CD14-positive monocyte (primary cell): ENCODE data around the gene PLA2G4A. TPM values are rescaled to one million over a fixed set of nuclear protein-coding genes. Genes with fewer than 3 reads are reported as not detected.

Experiments used
- DNase-seq, 3 donors: peaks; one replicate each; pipeline ENCODE4 v3.0.0-alpha.2; 2011 to 2022
- H2AFZ ChIP-seq: 2 replicates; pipeline ENCODE4 v1.6.0; 2012; ENCODE audit warnings: mild to moderate bottlenecking, low read depth, low read length, inconsistent platforms; ENCODE audit not compliant: insufficient read depth, poor library complexity, severe bottlenecking
- H3K27ac ChIP-seq, 2 donors: 1 replicate in 1 of 2; 2 replicates in 1 of 2; pipeline ENCODE4 v1.5.1; 2012 to 2013; ENCODE audit warnings: low read length in 2 of 2, control low read depth in 1 of 2, inconsistent platforms in 1 of 2, low read depth in 1 of 2, mild to moderate bottlenecking in 1 of 2
- H3K27me3 ChIP-seq, 2 donors: one replicate each; pipeline versions ENCODE4 v1.6.0 to v1.6.1; 2011 to 2013; ENCODE audit warnings: low read length in 2 of 2; ENCODE audit not compliant: control insufficient read depth in 2 of 2, insufficient read depth in 2 of 2
- H3K36me3 ChIP-seq, 2 donors: replicated peaks in 1 of 2; 1 replicate in 1 of 2; 2 replicates in 1 of 2; pipeline versions ENCODE4 v1.5.1 to v1.6.1; 2012 to 2013; ENCODE audit warnings: low read length in 2 of 2, control low read depth in 1 of 2, inconsistent platforms in 1 of 2, mild to moderate bottlenecking in 1 of 2; ENCODE audit not compliant: insufficient read depth in 2 of 2, control insufficient read depth in 1 of 2
- H3K4me1 ChIP-seq, 2 donors: 1 replicate in 1 of 2; 2 replicates in 1 of 2; pipeline versions ENCODE4 v1.5.1 to v1.6.1; 2012 to 2013; ENCODE audit warnings: low read length in 2 of 2, control low read depth in 1 of 2, inconsistent platforms in 1 of 2, mild to moderate bottlenecking in 1 of 2, moderate library complexity in 1 of 2; ENCODE audit not compliant: insufficient read depth in 2 of 2, control insufficient read depth in 1 of 2
- H3K4me2 ChIP-seq: replicated peaks from 2 replicates; pipeline ENCODE3; 2012; ENCODE audit warnings: low read length, moderate library complexity, mild to moderate bottlenecking; ENCODE audit not compliant: poor library complexity, severe bottlenecking; ENCODE audit errors: extremely low read depth
- H3K4me3 ChIP-seq, 3 experiments: fragments of 200-600 bp in 1 of 3; sonication (generic) in 1 of 3; replicated peaks in 1 of 3; 1 replicate in 2 of 3; 2 replicates in 1 of 3; pipeline ENCODE4 v1.5.1; 2011 to 2013; ENCODE audit warnings: low read length in 3 of 3, mild to moderate bottlenecking in 3 of 3, control low read depth in 2 of 3, low read depth in 2 of 3, inconsistent platforms in 1 of 3, moderate library complexity in 1 of 3
- H3K79me2 ChIP-seq: 2 replicates; pipeline ENCODE4 v1.6.0; 2012; ENCODE audit warnings: mild to moderate bottlenecking, control low read depth, inconsistent platforms, low read length, moderate library complexity; ENCODE audit not compliant: insufficient read depth
- H3K9ac ChIP-seq: 2 replicates; pipeline ENCODE4 v1.6.0; 2017; ENCODE audit warnings: low read length, mild to moderate bottlenecking; ENCODE audit not compliant: insufficient read depth, poor library complexity, severe bottlenecking
- H3K9me3 ChIP-seq, 2 donors: replicated peaks in 1 of 2; 1 replicate in 1 of 2; 2 replicates in 1 of 2; pipeline versions ENCODE4 v1.5.1 to v1.6.1; 2012 to 2013; ENCODE audit warnings: low read length in 2 of 2, control low read depth in 1 of 2; ENCODE audit not compliant: control insufficient read depth in 1 of 2, insufficient read depth in 1 of 2
- H4K20me1 ChIP-seq: 2 replicates; pipeline ENCODE4 v1.6.0; 2012; ENCODE audit warnings: mild to moderate bottlenecking, low read length, control low read depth, moderate library complexity; ENCODE audit not compliant: insufficient read depth
- H3K27ac Mint-ChIP-seq, 7 donors: one replicate each; pipeline ENCODE4 v1.8.0; 2020; ENCODE audit warnings: mild to moderate bottlenecking in 7 of 7, mixed read lengths in 7 of 7, moderate library complexity in 6 of 7, inconsistent platforms in 2 of 7
- H3K27me3 Mint-ChIP-seq, 3 donors: one replicate each; pipeline ENCODE4 v1.8.0; 2021 to 2022; ENCODE audit warnings: low read depth in 3 of 3, mild to moderate bottlenecking in 3 of 3, mixed read lengths in 3 of 3, moderate library complexity in 3 of 3, inconsistent platforms in 1 of 3
- H3K36me3 Mint-ChIP-seq, 2 donors: one replicate each; pipeline ENCODE4 v1.8.0; 2020; ENCODE audit warnings: mixed read lengths in 2 of 2, inconsistent platforms in 1 of 2, mild to moderate bottlenecking in 1 of 2
- H3K4me1 Mint-ChIP-seq: one replicate; pipeline ENCODE4 v1.8.0; 2020; ENCODE audit warnings: mild to moderate bottlenecking, mixed read lengths
- H3K4me3 Mint-ChIP-seq, 2 donors: one replicate each; pipeline ENCODE4 v1.8.0; 2020; ENCODE audit warnings: mild to moderate bottlenecking in 2 of 2, mixed read lengths in 2 of 2, moderate library complexity in 1 of 2
- H3K9me3 Mint-ChIP-seq, 7 donors: one replicate each; pipeline ENCODE4 v1.8.0; 2020 to 2022; ENCODE audit warnings: mixed read lengths in 7 of 7, mild to moderate bottlenecking in 6 of 7, moderate library complexity in 6 of 7, inconsistent platforms in 2 of 7
- WGBS: methylation state at CpG from one replicate; pipeline ENCODE4 v1.1.5; 2013; ENCODE audit warnings: missing lambda C conversion rate; ENCODE audit not compliant: insufficient coverage; 5-methylcytosine and 5-hydroxymethylcytosine counted together
- intact Hi-C, 2 donors: fragments of 100-400 bp; cut with micrococcal nuclease; formaldehyde crosslinking; loops; one replicate each; pipeline versions ENCODE4 v1.15.0 to v1.15.1; 2023
- polyA plus RNA-seq, 3 donors: library from polyadenylated mRNA; depleted of rRNA in 1 of 3; unstranded in 2 of 3; stranded (reverse) in 1 of 3; fragments of 300-500 nt in 2 of 3; fragments of >200 nt in 1 of 3; fragmentation: Illumina TruSeq in 2 of 3; gene quantifications; 1 replicate in 2 of 3; 2 replicates in 1 of 3; pipeline ENCODE4 v1.2.3, GENCODE V29; 2012 to 2021
- TF ChIP-seq, protein P1 (sequence below): fragments of 200-600 bp; IDR thresholded peaks from one replicate; pipeline ENCODE4 v1.8.0; 2022; ENCODE audit warnings: antibody characterized with exemption, mild to moderate bottlenecking

Gene PLA2G4A
- polyA plus RNA-seq, 3 donors: 1.4 to 4.5 (median 4.1) TPM

DNA sequence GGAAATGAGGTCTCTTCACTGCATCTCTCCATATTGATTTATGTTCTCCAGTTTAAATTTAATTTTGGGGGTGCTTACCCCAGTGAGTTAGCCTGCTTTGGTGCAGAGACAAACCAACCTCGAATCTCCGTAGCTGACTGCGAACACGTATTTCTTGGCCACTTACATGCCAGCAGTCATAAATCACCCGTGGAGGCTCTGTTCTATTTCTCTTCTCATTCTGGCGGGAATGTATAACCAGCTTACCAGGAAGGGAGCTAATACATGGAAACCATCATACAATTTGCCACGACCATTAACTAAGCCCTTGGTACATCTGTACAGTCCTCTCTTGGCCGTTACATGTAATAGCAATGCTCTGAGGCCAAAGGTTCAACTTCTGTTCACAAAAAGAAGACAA lies 148.0 kb downstream of the PLA2G4A start:
- Histone ChIP-seq H3K4me3 (no peak overlapping the region), H4K20me1 (no peaks in the 10 kb centered on the region), H3K36me3 (peaks cover 8 to 46% of the 10 kb centered on the region in 2 donors), H3K9ac (no peak overlapping the region), H3K9me3 (no peaks in the 10 kb centered on the region), H2AFZ (no peak overlapping the region), H3K4me2 (no peak overlapping the region), H3K27me3 (no peaks in the 10 kb centered on the region), H3K27ac (no peak overlapping the region), H3K79me2 (no peaks in the 10 kb centered on the region), H3K4me1 (peaks cover 19 to 25% of the 10 kb centered on the region in 2 donors)
- Mint-ChIP-seq H3K27ac (no peak overlapping the region), H3K27me3 (peaks cover 0 to 2% (median 0%) of the 10 kb centered on the region in 3 donors), H3K4me3 (no peak overlapping the region), H3K4me1 (peaks cover 26% of the 10 kb centered on the region), H3K9me3 (peaks cover 0 to 2% (median 0%) of the 10 kb centered on the region in 7 donors), H3K36me3 (peaks cover 27% of the 10 kb centered on the region in 2 donors)
- 100% methylated on average over 6 of the region's 8 CpGs for WGBS
- TF ChIP-seq, protein P1, sequence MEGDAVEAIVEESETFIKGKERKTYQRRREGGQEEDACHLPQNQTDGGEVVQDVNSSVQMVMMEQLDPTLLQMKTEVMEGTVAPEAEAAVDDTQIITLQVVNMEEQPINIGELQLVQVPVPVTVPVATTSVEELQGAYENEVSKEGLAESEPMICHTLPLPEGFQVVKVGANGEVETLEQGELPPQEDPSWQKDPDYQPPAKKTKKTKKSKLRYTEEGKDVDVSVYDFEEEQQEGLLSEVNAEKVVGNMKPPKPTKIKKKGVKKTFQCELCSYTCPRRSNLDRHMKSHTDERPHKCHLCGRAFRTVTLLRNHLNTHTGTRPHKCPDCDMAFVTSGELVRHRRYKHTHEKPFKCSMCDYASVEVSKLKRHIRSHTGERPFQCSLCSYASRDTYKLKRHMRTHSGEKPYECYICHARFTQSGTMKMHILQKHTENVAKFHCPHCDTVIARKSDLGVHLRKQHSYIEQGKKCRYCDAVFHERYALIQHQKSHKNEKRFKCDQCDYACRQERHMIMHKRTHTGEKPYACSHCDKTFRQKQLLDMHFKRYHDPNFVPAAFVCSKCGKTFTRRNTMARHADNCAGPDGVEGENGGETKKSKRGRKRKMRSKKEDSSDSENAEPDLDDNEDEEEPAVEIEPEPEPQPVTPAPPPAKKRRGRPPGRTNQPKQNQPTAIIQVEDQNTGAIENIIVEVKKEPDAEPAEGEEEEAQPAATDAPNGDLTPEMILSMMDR: no peak
- DNase-seq: no peak
- intact Hi-C loops: no loop called here

DNA sequence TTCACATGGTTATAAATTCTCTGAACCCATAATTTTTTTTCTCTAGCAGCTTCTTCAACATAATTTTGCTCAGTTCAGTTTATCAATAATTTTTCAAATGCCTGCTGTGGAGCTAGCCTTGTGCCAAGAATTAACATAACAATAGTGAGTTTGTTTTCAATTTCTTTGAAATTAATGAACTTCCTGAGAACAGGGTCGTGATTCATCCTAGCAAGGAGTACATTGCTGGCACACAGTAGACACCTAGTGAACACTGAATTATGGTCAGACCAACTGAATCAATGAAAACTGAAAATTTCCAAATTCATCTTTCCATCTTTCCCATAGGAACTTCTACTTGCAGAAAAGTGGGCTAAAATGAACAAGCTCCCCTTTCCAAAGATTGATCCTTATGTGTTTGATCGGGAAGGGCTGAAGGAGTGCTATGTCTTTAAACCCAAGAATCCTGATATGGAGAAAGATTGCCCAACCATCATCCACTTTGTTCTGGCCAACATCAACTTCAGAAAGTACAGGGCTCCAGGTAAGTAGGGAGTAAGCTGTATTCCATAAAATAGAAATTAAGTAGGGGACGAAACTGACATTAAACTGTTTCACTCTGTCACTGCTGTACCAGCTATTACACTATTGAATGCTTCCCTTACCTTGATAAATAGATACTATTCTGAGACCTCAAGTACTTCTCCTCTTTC lies 148.7 kb downstream of the PLA2G4A start:
- Histone ChIP-seq H3K27ac (no peak overlapping the region), H4K20me1 (no peaks in the 10 kb centered on the region), H3K4me1 (peaks cover 19 to 25% of the 10 kb centered on the region in 2 donors), H3K4me3 (no peak overlapping the region), H3K36me3 (peaks cover 8 to 53% of the 10 kb centered on the region in 2 donors), H3K4me2 (no peak overlapping the region), H3K27me3 (no peaks in the 10 kb centered on the region), H2AFZ (no peak overlapping the region), H3K9me3 (no peaks in the 10 kb centered on the region), H3K9ac (no peak overlapping the region), H3K79me2 (no peaks in the 10 kb centered on the region)
- H3K36me3 Mint-ChIP-seq: peaks cover 26 to 32% of the 10 kb centered on the region in 2 donors
- H3K4me1 Mint-ChIP-seq: peaks cover 26% of the 10 kb centered on the region
- H3K4me3 Mint-ChIP-seq: no peak overlapping the region
- H3K27me3 Mint-ChIP-seq: peaks cover 0 to 2% (median 0%) of the 10 kb centered on the region in 3 donors
- peaks cover 0 to 2% (median 0%) of the 10 kb centered on the region in 7 donors for H3K9me3 Mint-ChIP-seq
- intact Hi-C loops: no loop called here
- H3K27ac Mint-ChIP-seq: peak overlapping the region in 1 of 7 donors; percentile 20
- TF ChIP-seq, protein P1: no peak
- 100% methylated on average over 1 of the region's 3 CpGs for WGBS
- DNase-seq: no peak
